Right ventricle myocardium superior (tissue), 1 donor: Measurements from ENCODE around the gene ZNF324. TPM values are rescaled to one million over a fixed set of nuclear protein-coding genes. Genes with fewer than 3 reads are reported as not detected.
"Not testable (repeated sequence)": the region's sequence is repeated elsewhere in the genome, so short reads cannot be mapped to it uniquely, and the experiment has no call there.

Experiments used
- ATAC-seq: fragments of 200-7000 bp; cut with Tn5 transposase; one replicate; pipeline ENCODE4 v1.9.1; 2020; ENCODE audit warnings: mild to moderate bottlenecking; ENCODE audit not compliant: poor library complexity
- DNase-seq: peaks from one replicate; pipeline ENCODE4 v3.0.0-alpha.2; 2020
- intact Hi-C: fragments of 100-400 bp; cut with DNase I; formaldehyde crosslinking; loops from one replicate; pipeline ENCODE4 v1.11.2; 2022
- total RNA-seq: library from RNA; stranded (reverse); fragmentation: NEBNext Ultra II Directional; extraction: Animal tissue kit (Norgen Biotek cat#: 25700); gene quantifications from one replicate; pipeline ENCODE4 v1.2.1, GENCODE V29; 2021
- donor health status: DM: no; HTN: yes; CAD: no; lungs with severe emphysema.

Gene ZNF324
- total RNA-seq, 1 donor from 2014 or later = 5.1 TPM

GRCh38 chr19:58469241-58470013 lies 2.5 kb downstream of the ZNF324 start:
- intact Hi-C loops = no loop called here
- no peak for ATAC-seq

GRCh38 chr19:58470837-58471543 lies 4.1 kb downstream of the ZNF324 start:
- ATAC-seq, intact Hi-C loops, DNase-seq: not testable (repeated sequence)

More at GRCh38 chr19:58469241-58470013, 2.5 kb downstream of the ZNF324 start:
- DNase-seq = no peak

- intact Hi-C loops = no loop called here
- no peak for ATAC-seq
- DNase-seq = no peak
These were observed 4.9 kb downstream of the ZNF324 start for GRCh38 chr19:58471736-58472135.

GRCh38 chr19:58473775-58474174 lies 6.9 kb downstream of the ZNF324 start:
- intact Hi-C loops = no loop called here
- ATAC-seq (no peak), DNase-seq (no peak)

- ATAC-seq = no peak
- DNase-seq = no peak
- intact Hi-C loops = no loop called here
These were observed 7.6 kb downstream of the ZNF324 start for GRCh38 chr19:58474291-58474996.

- intact Hi-C loops = no loop called here
- DNase-seq = no peak
- ATAC-seq = no peak
These were observed 8.3 kb downstream of the ZNF324 start for GRCh38 chr19:58474997-58475713.

- intact Hi-C loops = no loop called here
- DNase-seq (peak; percentile 98), ATAC-seq (peak; percentile 95)
These were observed 9.0 kb downstream of the ZNF324 start, which contains the start of gene ZNF446 for GRCh38 chr19:58475714-58476497. TSS of gene ZNF446 (plus strand) at chr19:58476352. CDS start at chr19:58477219, 867 bp downstream.

GRCh38 chr19:58476498-58477015 lies 9.7 kb downstream of the ZNF324 start:
- ATAC-seq (peak; percentile 0), DNase-seq (no peak)
- intact Hi-C loops = no loop called here

- intact Hi-C loops = no loop called here
- DNase-seq (peak; percentile 53), ATAC-seq (no peak)
These were observed 10.2 kb downstream of the ZNF324 start for GRCh38 chr19:58477130-58477529.

- DNase-seq (no peak), ATAC-seq (no peak)
- intact Hi-C loops = no loop called here
These were observed 11.0 kb downstream of the ZNF324 start for GRCh38 chr19:58477871-58478270.

GRCh38 chr19:58479303-58479702 lies 12.4 kb downstream of the ZNF324 start:
- intact Hi-C loops = no loop called here
- ATAC-seq (no peak), DNase-seq (no peak)

- intact Hi-C loops = no loop called here
- no peak for ATAC-seq
These were observed 13.0 kb downstream of the ZNF324 start for GRCh38 chr19:58479736-58480480.

GRCh38 chr19:58480481-58480830 lies 13.6 kb downstream of the ZNF324 start:
- ATAC-seq (no peak), DNase-seq (no peak)
- intact Hi-C loops = no loop called here

More at GRCh38 chr19:58479736-58480480, 13.0 kb downstream of the ZNF324 start:
- no peak for DNase-seq

- intact Hi-C loops = no loop called here
- ATAC-seq (no peak), DNase-seq (no peak)
These were observed 14.0 kb downstream of the ZNF324 start for GRCh38 chr19:58480831-58481230.

- intact Hi-C loops = no loop called here
- DNase-seq (no peak), ATAC-seq (no peak)
These were observed 15.5 kb downstream of the ZNF324 start for GRCh38 chr19:58482372-58482771.

GRCh38 chr19:58483776-58484175 lies 16.9 kb downstream of the ZNF324 start:
- DNase-seq (no peak), ATAC-seq (no peak)
- intact Hi-C loops = no loop called here

GRCh38 chr19:58484349-58484748 lies 17.5 kb downstream of the ZNF324 start:
- ATAC-seq, DNase-seq, intact Hi-C loops: not testable (repeated sequence)
